IMR-90 (cell line): ENCODE data around the gene FTO. TPM values are rescaled to one million over a fixed set of nuclear protein-coding genes. Genes with fewer than 3 reads are reported as not detected.
A peak's percentile ranks its signal among the peaks of the same experiment; 100 is the strongest.

Experiments
- ATAC-seq: fragments of 200-7000 bp; cut with Tn5 transposase; 2 replicates; pipeline ENCODE4 v1.9.1; 2020; ENCODE audit warnings: low read depth, mild to moderate bottlenecking, moderate library complexity
- BruUV-seq: library from RNA; stranded (reverse); fragments of 400-500 nt; replicated peaks from 2 replicates; lab custom pipeline; 2021; lab: Mats Ljungman, UMichigan
- CTCF ChIA-PET: fragments of 300-600 bp; formaldehyde crosslinking; extraction: SDS; loops from one replicate; lab custom pipeline; 2021; ENCODE audit warnings: antibody characterized with exemption; lab: Yijun Ruan, JAX
- POLR2A ChIA-PET: fragments of 300-600 bp; sonication (Branson Sonifier 250); formaldehyde crosslinking; loops from one replicate; lab custom pipeline; 2022; ENCODE audit warnings: antibody characterized with exemption; ENCODE audit not compliant: unreplicated experiment; lab: Charles Lee
- DNase-seq: peaks from one replicate; pipeline ENCODE4 v3.0.0; 2013
- H2AFZ ChIP-seq: replicated peaks from 2 replicates; pipeline ENCODE3; 2013; ENCODE audit warnings: low read length, mild to moderate bottlenecking; ENCODE audit not compliant: poor library complexity
- H2AK5ac ChIP-seq: 2 replicates; pipeline ENCODE4 v1.6.1; 2013; ENCODE audit warnings: low read depth, low read length, inconsistent platforms
- H2AK9ac ChIP-seq: replicated peaks from 2 replicates; pipeline ENCODE3; 2013; ENCODE audit warnings: mild to moderate bottlenecking, low read depth, low read length, moderate library complexity; ENCODE audit not compliant: poor library complexity
- H2BK120ac ChIP-seq: 2 replicates; pipeline ENCODE4 v1.6.1; 2013; ENCODE audit warnings: low read depth, low read length, inconsistent platforms
- H2BK15ac ChIP-seq: 3 replicates; pipeline ENCODE4 v1.6.1; 2013; ENCODE audit warnings: low read depth, low read length, inconsistent platforms
- H2BK20ac ChIP-seq: 2 replicates; pipeline ENCODE4 v1.6.1; 2013; ENCODE audit warnings: low read depth, mild to moderate bottlenecking, inconsistent platforms, low read length, moderate library complexity
- H2BK5ac ChIP-seq: 2 replicates; pipeline ENCODE4 v1.6.1; 2013; ENCODE audit warnings: mild to moderate bottlenecking, low read depth, low read length, inconsistent platforms; ENCODE audit not compliant: poor library complexity, severe bottlenecking
- H3K14ac ChIP-seq: replicated peaks from 2 replicates; pipeline ENCODE4 v1.6.1; 2013; ENCODE audit warnings: low read depth, low read length, inconsistent platforms
- H3K18ac ChIP-seq: 2 replicates; pipeline ENCODE4 v1.6.1; 2013; ENCODE audit warnings: low read depth, low read length, control low read depth
- H3K23ac ChIP-seq: 2 replicates; pipeline ENCODE4 v1.6.1; 2013; ENCODE audit warnings: low read depth, low read length, inconsistent platforms
- H3K27ac ChIP-seq: 2 replicates; pipeline ENCODE4 v1.5.1; 2013; ENCODE audit warnings: mild to moderate bottlenecking, control low read depth, low read length; ENCODE audit not compliant: insufficient read depth
- H3K27me3 ChIP-seq: 2 replicates; pipeline ENCODE4 v1.6.1; 2013; ENCODE audit warnings: low read length; ENCODE audit not compliant: control insufficient read depth, insufficient read depth
- H3K36me3 ChIP-seq: 2 replicates; pipeline ENCODE4 v1.6.1; 2013; ENCODE audit warnings: low read length, mixed read lengths; ENCODE audit not compliant: control insufficient read depth, insufficient read depth
- H3K4ac ChIP-seq: 2 replicates; pipeline ENCODE4 v1.6.1; 2013; ENCODE audit warnings: low read depth, low read length, inconsistent platforms
- H3K4me1 ChIP-seq: 2 replicates; pipeline ENCODE4 v1.6.1; 2013; ENCODE audit warnings: low read length, mixed read lengths; ENCODE audit not compliant: control insufficient read depth, insufficient read depth
- H3K4me2 ChIP-seq: 2 replicates; pipeline ENCODE4 v1.6.1; 2013; ENCODE audit warnings: low read depth, mild to moderate bottlenecking, control low read depth, low read length, moderate library complexity
- H3K4me3 ChIP-seq: 2 replicates; pipeline ENCODE4 v1.5.1; 2013; ENCODE audit warnings: low read depth, mild to moderate bottlenecking, control low read depth, low read length, moderate library complexity; ENCODE audit not compliant: insufficient read depth
- H3K56ac ChIP-seq: 2 replicates; pipeline ENCODE4 v1.6.1; 2013; ENCODE audit warnings: low read length, inconsistent platforms; ENCODE audit not compliant: insufficient read depth; ENCODE audit errors: extremely low read depth
- H3K79me1 ChIP-seq, 2 experiments: 2 replicates each; pipeline ENCODE4 v1.6.1; 2013; ENCODE audit warnings: low read length in 2 of 2, inconsistent platforms in 1 of 2, low read depth in 1 of 2
- H3K9ac ChIP-seq: 2 replicates; pipeline ENCODE4 v1.6.1; 2013; ENCODE audit warnings: low read depth, low read length, control low read depth
- H3K9me1 ChIP-seq: 2 replicates; pipeline ENCODE4 v1.6.1; 2013; ENCODE audit warnings: low read length, inconsistent platforms; ENCODE audit not compliant: insufficient read depth
- H3K9me3 ChIP-seq: 2 replicates; pipeline ENCODE4 v1.6.1; 2013; ENCODE audit warnings: low read length; ENCODE audit not compliant: control insufficient read depth, insufficient read depth
- H4K20me1 ChIP-seq: 2 replicates; pipeline ENCODE4 v1.6.1; 2013; ENCODE audit warnings: low read length, inconsistent platforms; ENCODE audit not compliant: insufficient read depth
- H4K5ac ChIP-seq: 2 replicates; pipeline ENCODE4 v1.6.1; 2013; ENCODE audit warnings: mild to moderate bottlenecking, low read depth, low read length, control low read depth
- H4K8ac ChIP-seq, 2 experiments: 2 replicates each; pipeline ENCODE4 v1.6.1; 2013; ENCODE audit warnings: low read depth in 2 of 2, low read length in 2 of 2, control low read depth in 1 of 2, inconsistent platforms in 1 of 2
- H4K91ac ChIP-seq: 2 replicates; pipeline ENCODE4 v1.6.1; 2013; ENCODE audit warnings: low read depth, low read length, inconsistent platforms; ENCODE audit not compliant: insufficient read depth
- BHLHE40 ChIP-seq: fragments of 150-350 bp; IDR thresholded peaks from 2 replicates; pipeline ENCODE4 v1.6.1; 2016; ENCODE audit warnings: mild to moderate bottlenecking, low read depth, low read length
- CEBPB ChIP-seq: IDR thresholded peaks from 2 replicates; pipeline ENCODE4 v1.6.1; 2012; ENCODE audit warnings: low read depth, low read length, improper control_type of control experiment
- CHD1 ChIP-seq: IDR thresholded peaks from 2 replicates; pipeline ENCODE4 v1.6.1; 2012; ENCODE audit warnings: low read depth, low read length, improper control_type of control experiment
- CTCF ChIP-seq: conservative IDR thresholded peaks from 2 replicates; pipeline ENCODE4 v1.5.1; 2012; ENCODE audit warnings: mild to moderate bottlenecking, low read depth, low read length, improper control_type of control experiment
- FOS ChIP-seq: fragments of 150-350 bp; IDR thresholded peaks from 2 replicates; pipeline ENCODE4 v1.6.1; 2016; ENCODE audit warnings: low read depth, low read length
- MAFK ChIP-seq: IDR thresholded peaks from 2 replicates; pipeline ENCODE4 v1.6.1; 2012; ENCODE audit warnings: low read depth, low read length, improper control_type of control experiment
- MAZ ChIP-seq: IDR thresholded peaks from 2 replicates; pipeline ENCODE4 v1.6.1; 2012; ENCODE audit warnings: low read depth, mild to moderate bottlenecking, low read length, improper control_type of control experiment, moderate library complexity, borderline replicate concordance
- MXI1 ChIP-seq: IDR thresholded peaks from 2 replicates; pipeline ENCODE4 v1.6.1; 2012; ENCODE audit warnings: low read depth, mild to moderate bottlenecking, low read length, moderate library complexity, borderline replicate concordance
- NFE2L2 ChIP-seq: fragments of 150-350 bp; IDR thresholded peaks from 2 replicates; pipeline ENCODE4 v1.6.1; 2016; ENCODE audit warnings: low read depth, mild to moderate bottlenecking, low read length
- POLR2A ChIP-seq: IDR thresholded peaks from 2 replicates; pipeline ENCODE4 v1.6.1; 2012; ENCODE audit warnings: mild to moderate bottlenecking, low read depth, low read length
- RAD21 ChIP-seq: IDR thresholded peaks from 2 replicates; pipeline ENCODE4 v1.6.1; 2012; ENCODE audit warnings: low read length, improper control_type of control experiment
- RCOR1 ChIP-seq: IDR thresholded peaks from 2 replicates; pipeline ENCODE4 v1.6.1; 2012; ENCODE audit warnings: mild to moderate bottlenecking, low read length, improper control_type of control experiment; ENCODE audit not compliant: insufficient replicate concordance
- SMC3 ChIP-seq: fragments of 150-350 bp; IDR thresholded peaks from 2 replicates; pipeline ENCODE4 v1.6.1; 2016; ENCODE audit warnings: low read depth, mild to moderate bottlenecking, antibody characterized with exemption, low read length, moderate library complexity
- USF2 ChIP-seq: fragments of 150-350 bp; IDR thresholded peaks from 2 replicates; pipeline ENCODE4 v1.6.1; 2017; ENCODE audit warnings: mild to moderate bottlenecking, antibody characterized with exemption, low read length, low read depth
- WGBS, 2 experiments: methylation state at CpG; one replicate each; pipeline versions ENCODE4 v1.1.5 to v1.1.7; 2013; ENCODE audit warnings: missing lambda C conversion rate in 2 of 2; ENCODE audit not compliant: insufficient read length in 1 of 2; ENCODE audit errors: extremely low coverage in 2 of 2; 5-methylcytosine and 5-hydroxymethylcytosine counted together
- dilution Hi-C: fragments of 300-500 bp; cut with HindIII; formaldehyde crosslinking; loops from one replicate; pipeline ENCODE4 v1.14.3; 2018; ENCODE audit warnings: low sequenced_read_pairs; ENCODE audit not compliant: unreplicated experiment
- in situ Hi-C: fragments of 300-500 bp; cut with MboI; formaldehyde crosslinking; loops from 3 replicates; pipeline ENCODE4 v1.14.3; 2019; ENCODE audit warnings: low sequenced_read_pairs, inconsistent platforms, mixed read lengths
- intact Hi-C: fragments of 100-400 bp; cut with micrococcal nuclease; formaldehyde crosslinking; loops from 2 replicates; pipeline ENCODE4 v1.10.0; 2022
- polyA plus RNA-seq, 3 experiments: library from polyadenylated mRNA; depleted of rRNA; stranded (reverse); fragments of >200 nt; gene quantifications; 2 replicates each; pipeline ENCODE4 v1.2.3, GENCODE V29; 2012; ENCODE audit warnings: low replicate concordance in 1 of 3
- total RNA-seq: library from RNA; depleted of rRNA; stranded (reverse); fragments of >200 nt; gene quantifications from 2 replicates; pipeline ENCODE4 v1.2.3, GENCODE V29; 2012

FTO gene
- total and polyA plus RNA-seq, 2 of the 4 experiments (the other 2 are of a cell fraction), result 70.3 to 132 TPM

- Histone ChIP-seq H3K23ac (no peak overlapping the region), H3K4ac (no peak overlapping the region), H3K27me3 (no peaks in the 10 kb centered on the region), H3K4me2 (peak overlapping the region; percentile 60; the same call in 1 of the 2 replicates), H2BK15ac (no peak overlapping the region), H4K8ac (no peak overlapping the region), H4K91ac (no peak overlapping the region), H2BK120ac (no peak overlapping the region), H3K18ac (no peak overlapping the region), H3K79me1 (peaks cover 5 to 18% of the 10 kb centered on the region in 2 experiments), H4K20me1 (no peaks in the 10 kb centered on the region), H3K14ac (no peak overlapping the region), H3K9me3 (no peaks in the 10 kb centered on the region), H3K4me1 (no peaks in the 10 kb centered on the region), H3K9me1 (no peaks in the 10 kb centered on the region; the same call in 1 of the 2 replicates), H2AK5ac (no peak overlapping the region), H3K56ac (no peak overlapping the region), H2AFZ (no peak overlapping the region), H3K27ac (no peak overlapping the region), H2BK5ac (peak overlapping the region; percentile 47), H3K9ac (no peak overlapping the region), H2BK20ac (no peak overlapping the region), H2AK9ac (no peak overlapping the region), H3K36me3 (0 out of 2 replicates have a peak, but pooled peaks cover 1% of the 10 kb centered on the region), H3K4me3 (no peak overlapping the region), H4K5ac (no peak overlapping the region)
- BruUV-seq, result no TSS peak
- peak; percentile 93 for DNase-seq
- ATAC-seq, result peak; percentile 65
- dilution Hi-C loops, result no loop called here
- CTCF ChIA-PET, result no interaction called here
- no CpG with 5 or more reads among the region's 1 CpG for WGBS, 2 experiments
- POLR2A ChIA-PET, result no interaction called here
- intact Hi-C loops, result no loop called here
- in situ Hi-C loops, result no loop called here
- TF ChIP-seq MAZ (no peak), SMC3 (no peak), NFE2L2 (no peak), FOS (peak; percentile 50), MXI1 (no peak), CHD1 (no peak), CTCF (no peak), RCOR1 (no peak), USF2 (no peak), MAFK (peak; percentile 80), POLR2A (no peak), CEBPB (peak; percentile 26; the same call in 1 of the 2 replicates), RAD21 (no peak), BHLHE40 (no peak)
Observed at GRCh38 chr16:53872248-53873221, 168.6 kb downstream of the FTO start.
